IMR-90 (cell line): Measurements from ENCODE around the gene SLN. TPM values are rescaled to one million over a fixed set of nuclear protein-coding genes. Genes with fewer than 3 reads are reported as not detected.

Source experiments
- ATAC-seq: fragments of 200-7000 bp; cut with Tn5 transposase; 2 replicates; pipeline ENCODE4 v1.9.1; 2020; ENCODE audit warnings: low read depth, mild to moderate bottlenecking, moderate library complexity
- BruUV-seq: library from RNA; stranded (reverse); fragments of 400-500 nt; replicated peaks from 2 replicates; lab custom pipeline; 2021; lab: Mats Ljungman, UMichigan
- CTCF ChIA-PET: fragments of 300-600 bp; formaldehyde crosslinking; extraction: SDS; loops from one replicate; lab custom pipeline; 2021; ENCODE audit warnings: antibody characterized with exemption; lab: Yijun Ruan, JAX
- POLR2A ChIA-PET: fragments of 300-600 bp; sonication (Branson Sonifier 250); formaldehyde crosslinking; loops from one replicate; lab custom pipeline; 2022; ENCODE audit warnings: antibody characterized with exemption; ENCODE audit not compliant: unreplicated experiment; lab: Charles Lee
- DNase-seq: peaks from one replicate; pipeline ENCODE4 v3.0.0; 2013
- H2AFZ ChIP-seq: replicated peaks from 2 replicates; pipeline ENCODE3; 2013; ENCODE audit warnings: low read length, mild to moderate bottlenecking; ENCODE audit not compliant: poor library complexity
- H2AK5ac ChIP-seq: 2 replicates; pipeline ENCODE4 v1.6.1; 2013; ENCODE audit warnings: low read depth, low read length, inconsistent platforms
- H2AK9ac ChIP-seq: replicated peaks from 2 replicates; pipeline ENCODE3; 2013; ENCODE audit warnings: mild to moderate bottlenecking, low read depth, low read length, moderate library complexity; ENCODE audit not compliant: poor library complexity
- H2BK120ac ChIP-seq: 2 replicates; pipeline ENCODE4 v1.6.1; 2013; ENCODE audit warnings: low read depth, low read length, inconsistent platforms
- H2BK15ac ChIP-seq: 3 replicates; pipeline ENCODE4 v1.6.1; 2013; ENCODE audit warnings: low read depth, low read length, inconsistent platforms
- H2BK20ac ChIP-seq: 2 replicates; pipeline ENCODE4 v1.6.1; 2013; ENCODE audit warnings: low read depth, mild to moderate bottlenecking, inconsistent platforms, low read length, moderate library complexity
- H2BK5ac ChIP-seq: 2 replicates; pipeline ENCODE4 v1.6.1; 2013; ENCODE audit warnings: mild to moderate bottlenecking, low read depth, low read length, inconsistent platforms; ENCODE audit not compliant: poor library complexity, severe bottlenecking
- H3K14ac ChIP-seq: replicated peaks from 2 replicates; pipeline ENCODE4 v1.6.1; 2013; ENCODE audit warnings: low read depth, low read length, inconsistent platforms
- H3K18ac ChIP-seq: 2 replicates; pipeline ENCODE4 v1.6.1; 2013; ENCODE audit warnings: low read depth, low read length, control low read depth
- H3K23ac ChIP-seq: 2 replicates; pipeline ENCODE4 v1.6.1; 2013; ENCODE audit warnings: low read depth, low read length, inconsistent platforms
- H3K27ac ChIP-seq: 2 replicates; pipeline ENCODE4 v1.5.1; 2013; ENCODE audit warnings: mild to moderate bottlenecking, control low read depth, low read length; ENCODE audit not compliant: insufficient read depth
- H3K27me3 ChIP-seq: 2 replicates; pipeline ENCODE4 v1.6.1; 2013; ENCODE audit warnings: low read length; ENCODE audit not compliant: control insufficient read depth, insufficient read depth
- H3K36me3 ChIP-seq: 2 replicates; pipeline ENCODE4 v1.6.1; 2013; ENCODE audit warnings: low read length, mixed read lengths; ENCODE audit not compliant: control insufficient read depth, insufficient read depth
- H3K4ac ChIP-seq: 2 replicates; pipeline ENCODE4 v1.6.1; 2013; ENCODE audit warnings: low read depth, low read length, inconsistent platforms
- H3K4me1 ChIP-seq: 2 replicates; pipeline ENCODE4 v1.6.1; 2013; ENCODE audit warnings: low read length, mixed read lengths; ENCODE audit not compliant: control insufficient read depth, insufficient read depth
- H3K4me2 ChIP-seq: 2 replicates; pipeline ENCODE4 v1.6.1; 2013; ENCODE audit warnings: low read depth, mild to moderate bottlenecking, control low read depth, low read length, moderate library complexity
- H3K4me3 ChIP-seq: 2 replicates; pipeline ENCODE4 v1.5.1; 2013; ENCODE audit warnings: low read depth, mild to moderate bottlenecking, control low read depth, low read length, moderate library complexity; ENCODE audit not compliant: insufficient read depth
- H3K56ac ChIP-seq: 2 replicates; pipeline ENCODE4 v1.6.1; 2013; ENCODE audit warnings: low read length, inconsistent platforms; ENCODE audit not compliant: insufficient read depth; ENCODE audit errors: extremely low read depth
- H3K79me1 ChIP-seq, 2 experiments: 2 replicates each; pipeline ENCODE4 v1.6.1; 2013; ENCODE audit warnings: low read length in 2 of 2, inconsistent platforms in 1 of 2, low read depth in 1 of 2
- H3K9ac ChIP-seq: 2 replicates; pipeline ENCODE4 v1.6.1; 2013; ENCODE audit warnings: low read depth, low read length, control low read depth
- H3K9me1 ChIP-seq: 2 replicates; pipeline ENCODE4 v1.6.1; 2013; ENCODE audit warnings: low read length, inconsistent platforms; ENCODE audit not compliant: insufficient read depth
- H3K9me3 ChIP-seq: 2 replicates; pipeline ENCODE4 v1.6.1; 2013; ENCODE audit warnings: low read length; ENCODE audit not compliant: control insufficient read depth, insufficient read depth
- H4K20me1 ChIP-seq: 2 replicates; pipeline ENCODE4 v1.6.1; 2013; ENCODE audit warnings: low read length, inconsistent platforms; ENCODE audit not compliant: insufficient read depth
- H4K5ac ChIP-seq: 2 replicates; pipeline ENCODE4 v1.6.1; 2013; ENCODE audit warnings: mild to moderate bottlenecking, low read depth, low read length, control low read depth
- H4K8ac ChIP-seq, 2 experiments: 2 replicates each; pipeline ENCODE4 v1.6.1; 2013; ENCODE audit warnings: low read depth in 2 of 2, low read length in 2 of 2, control low read depth in 1 of 2, inconsistent platforms in 1 of 2
- H4K91ac ChIP-seq: 2 replicates; pipeline ENCODE4 v1.6.1; 2013; ENCODE audit warnings: low read depth, low read length, inconsistent platforms; ENCODE audit not compliant: insufficient read depth
- BHLHE40 ChIP-seq: fragments of 150-350 bp; IDR thresholded peaks from 2 replicates; pipeline ENCODE4 v1.6.1; 2016; ENCODE audit warnings: mild to moderate bottlenecking, low read depth, low read length
- CHD1 ChIP-seq: IDR thresholded peaks from 2 replicates; pipeline ENCODE4 v1.6.1; 2012; ENCODE audit warnings: low read depth, low read length, improper control_type of control experiment
- FOS ChIP-seq: fragments of 150-350 bp; IDR thresholded peaks from 2 replicates; pipeline ENCODE4 v1.6.1; 2016; ENCODE audit warnings: low read depth, low read length
- MAFK ChIP-seq: IDR thresholded peaks from 2 replicates; pipeline ENCODE4 v1.6.1; 2012; ENCODE audit warnings: low read depth, low read length, improper control_type of control experiment
- MXI1 ChIP-seq: IDR thresholded peaks from 2 replicates; pipeline ENCODE4 v1.6.1; 2012; ENCODE audit warnings: low read depth, mild to moderate bottlenecking, low read length, moderate library complexity, borderline replicate concordance
- NFE2L2 ChIP-seq: fragments of 150-350 bp; IDR thresholded peaks from 2 replicates; pipeline ENCODE4 v1.6.1; 2016; ENCODE audit warnings: low read depth, mild to moderate bottlenecking, low read length
- POLR2A ChIP-seq: IDR thresholded peaks from 2 replicates; pipeline ENCODE4 v1.6.1; 2012; ENCODE audit warnings: mild to moderate bottlenecking, low read depth, low read length
- RAD21 ChIP-seq: IDR thresholded peaks from 2 replicates; pipeline ENCODE4 v1.6.1; 2012; ENCODE audit warnings: low read length, improper control_type of control experiment
- RCOR1 ChIP-seq: IDR thresholded peaks from 2 replicates; pipeline ENCODE4 v1.6.1; 2012; ENCODE audit warnings: mild to moderate bottlenecking, low read length, improper control_type of control experiment; ENCODE audit not compliant: insufficient replicate concordance
- SMC3 ChIP-seq: fragments of 150-350 bp; IDR thresholded peaks from 2 replicates; pipeline ENCODE4 v1.6.1; 2016; ENCODE audit warnings: low read depth, mild to moderate bottlenecking, antibody characterized with exemption, low read length, moderate library complexity
- WGBS, 2 experiments: methylation state at CpG; one replicate each; pipeline versions ENCODE4 v1.1.5 to v1.1.7; 2013; ENCODE audit warnings: missing lambda C conversion rate in 2 of 2; ENCODE audit not compliant: insufficient read length in 1 of 2; ENCODE audit errors: extremely low coverage in 2 of 2; 5-methylcytosine and 5-hydroxymethylcytosine counted together
- dilution Hi-C: fragments of 300-500 bp; cut with HindIII; formaldehyde crosslinking; loops from one replicate; pipeline ENCODE4 v1.14.3; 2018; ENCODE audit warnings: low sequenced_read_pairs; ENCODE audit not compliant: unreplicated experiment
- in situ Hi-C: fragments of 300-500 bp; cut with MboI; formaldehyde crosslinking; loops from 3 replicates; pipeline ENCODE4 v1.14.3; 2019; ENCODE audit warnings: low sequenced_read_pairs, inconsistent platforms, mixed read lengths
- intact Hi-C: fragments of 100-400 bp; cut with micrococcal nuclease; formaldehyde crosslinking; loops from 2 replicates; pipeline ENCODE4 v1.10.0; 2022
- polyA plus RNA-seq, 3 experiments: library from polyadenylated mRNA; depleted of rRNA; stranded (reverse); fragments of >200 nt; gene quantifications; 2 replicates each; pipeline ENCODE4 v1.2.3, GENCODE V29; 2012; ENCODE audit warnings: low replicate concordance in 1 of 3
- total RNA-seq: library from RNA; depleted of rRNA; stranded (reverse); fragments of >200 nt; gene quantifications from 2 replicates; pipeline ENCODE4 v1.2.3, GENCODE V29; 2012
- TF ChIP-seq, protein P1 (sequence below): fragments of 150-350 bp; IDR thresholded peaks from 2 replicates; pipeline ENCODE4 v1.6.1; 2017; ENCODE audit warnings: mild to moderate bottlenecking, antibody characterized with exemption, low read length, low read depth
- TF ChIP-seq, protein P2 (sequence below): conservative IDR thresholded peaks from 2 replicates; pipeline ENCODE4 v1.5.1; 2012; ENCODE audit warnings: mild to moderate bottlenecking, low read depth, low read length, improper control_type of control experiment
- TF ChIP-seq, protein P3 (sequence below): fragments of 150-350 bp; IDR thresholded peaks from 2 replicates; pipeline ENCODE4 v1.6.1; 2016; ENCODE audit warnings: low read depth, mild to moderate bottlenecking, low read length, moderate library complexity, borderline replicate concordance

SLN gene
- total and polyA plus RNA-seq, 2 of the 4 experiments (the other 2 are of a cell fraction): not detected

DNA sequence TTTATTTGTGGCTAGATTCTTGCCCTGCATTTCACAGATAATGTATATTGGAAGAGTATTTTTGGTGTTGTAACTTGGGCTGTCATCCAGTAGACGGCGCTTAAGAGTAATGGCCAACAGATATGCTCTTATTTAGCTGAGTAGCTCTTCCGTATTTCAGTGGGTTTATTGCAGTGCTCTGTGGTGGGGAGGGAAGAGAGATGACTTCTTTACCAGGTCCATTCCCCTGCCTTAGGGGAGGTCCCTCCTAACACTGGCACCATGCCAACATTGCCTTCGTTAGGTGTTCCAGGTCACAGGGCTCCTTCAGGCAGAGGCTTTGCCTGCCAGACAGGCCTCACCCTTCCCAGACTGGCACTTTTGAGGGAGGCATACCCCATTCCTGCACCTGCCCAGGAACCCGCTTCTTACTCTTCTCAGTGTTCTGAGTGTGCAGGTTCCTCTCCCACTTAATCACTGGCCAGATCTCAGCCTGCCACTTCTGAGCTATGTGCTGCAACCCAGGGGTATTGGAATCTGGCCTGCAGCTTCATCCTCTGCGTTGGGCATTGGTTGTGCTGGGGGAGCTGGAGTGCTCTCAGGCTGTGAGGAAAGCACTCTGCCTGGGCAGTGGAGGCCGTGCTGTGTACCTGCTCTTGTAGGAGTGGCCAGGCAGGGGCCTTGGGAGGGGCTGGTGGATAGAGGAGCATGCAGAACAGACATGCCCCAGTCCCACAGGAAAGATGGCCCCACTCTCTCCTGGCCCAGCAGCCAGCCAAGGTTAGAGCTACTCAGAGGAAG is 29.4 kb upstream of the SLN start:
- intact Hi-C loops: loop anchor here (1.0 kb wide), 1 partner anchor 157 kb away; no protein-coding TSS in a partner anchor
- H3K9me3 ChIP-seq: no peaks in the 10 kb centered on the region
- H3K36me3 ChIP-seq: no peaks in the 10 kb centered on the region
- no peak overlapping the region for H2BK20ac ChIP-seq
- no peak overlapping the region for H2BK120ac ChIP-seq
- H4K20me1 ChIP-seq: no peaks in the 10 kb centered on the region
- no peak overlapping the region for H3K23ac ChIP-seq
- no peaks in the 10 kb centered on the region for H3K79me1 ChIP-seq
- no peak overlapping the region for H3K27ac ChIP-seq
- ATAC-seq (peak; percentile 64), DNase-seq (peak; percentile 44)
- no peaks in the 10 kb centered on the region for H3K4me1 ChIP-seq
- peaks cover 5% of the 10 kb centered on the region for H3K27me3 ChIP-seq
- H2AK5ac ChIP-seq: no peak overlapping the region
- dilution Hi-C loops: no loop called here
- H2BK5ac ChIP-seq: no peak overlapping the region
- ChIA-PET CTCF (interaction anchor here (0.6 to 1.5 kb wide), 5 partner anchors 10 to 123 kb away, joined by 3 to 10 read pairs (median 5); no protein-coding TSS in a partner anchor), POLR2A (no interaction called here)
- TF ChIP-seq NFE2L2 (no peak), MXI1 (no peak), FOS (no peak), RCOR1 (no peak), MAFK (no peak), BHLHE40 (no peak), CHD1 (no peak), SMC3 (peak; percentile 51), POLR2A (no peak), RAD21 (peak; percentile 54)
- TF ChIP-seq, protein P1, sequence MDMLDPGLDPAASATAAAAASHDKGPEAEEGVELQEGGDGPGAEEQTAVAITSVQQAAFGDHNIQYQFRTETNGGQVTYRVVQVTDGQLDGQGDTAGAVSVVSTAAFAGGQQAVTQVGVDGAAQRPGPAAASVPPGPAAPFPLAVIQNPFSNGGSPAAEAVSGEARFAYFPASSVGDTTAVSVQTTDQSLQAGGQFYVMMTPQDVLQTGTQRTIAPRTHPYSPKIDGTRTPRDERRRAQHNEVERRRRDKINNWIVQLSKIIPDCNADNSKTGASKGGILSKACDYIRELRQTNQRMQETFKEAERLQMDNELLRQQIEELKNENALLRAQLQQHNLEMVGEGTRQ: no peak
- TF ChIP-seq, protein P2, sequence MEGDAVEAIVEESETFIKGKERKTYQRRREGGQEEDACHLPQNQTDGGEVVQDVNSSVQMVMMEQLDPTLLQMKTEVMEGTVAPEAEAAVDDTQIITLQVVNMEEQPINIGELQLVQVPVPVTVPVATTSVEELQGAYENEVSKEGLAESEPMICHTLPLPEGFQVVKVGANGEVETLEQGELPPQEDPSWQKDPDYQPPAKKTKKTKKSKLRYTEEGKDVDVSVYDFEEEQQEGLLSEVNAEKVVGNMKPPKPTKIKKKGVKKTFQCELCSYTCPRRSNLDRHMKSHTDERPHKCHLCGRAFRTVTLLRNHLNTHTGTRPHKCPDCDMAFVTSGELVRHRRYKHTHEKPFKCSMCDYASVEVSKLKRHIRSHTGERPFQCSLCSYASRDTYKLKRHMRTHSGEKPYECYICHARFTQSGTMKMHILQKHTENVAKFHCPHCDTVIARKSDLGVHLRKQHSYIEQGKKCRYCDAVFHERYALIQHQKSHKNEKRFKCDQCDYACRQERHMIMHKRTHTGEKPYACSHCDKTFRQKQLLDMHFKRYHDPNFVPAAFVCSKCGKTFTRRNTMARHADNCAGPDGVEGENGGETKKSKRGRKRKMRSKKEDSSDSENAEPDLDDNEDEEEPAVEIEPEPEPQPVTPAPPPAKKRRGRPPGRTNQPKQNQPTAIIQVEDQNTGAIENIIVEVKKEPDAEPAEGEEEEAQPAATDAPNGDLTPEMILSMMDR: peak; percentile 59
- TF ChIP-seq, protein P3, sequence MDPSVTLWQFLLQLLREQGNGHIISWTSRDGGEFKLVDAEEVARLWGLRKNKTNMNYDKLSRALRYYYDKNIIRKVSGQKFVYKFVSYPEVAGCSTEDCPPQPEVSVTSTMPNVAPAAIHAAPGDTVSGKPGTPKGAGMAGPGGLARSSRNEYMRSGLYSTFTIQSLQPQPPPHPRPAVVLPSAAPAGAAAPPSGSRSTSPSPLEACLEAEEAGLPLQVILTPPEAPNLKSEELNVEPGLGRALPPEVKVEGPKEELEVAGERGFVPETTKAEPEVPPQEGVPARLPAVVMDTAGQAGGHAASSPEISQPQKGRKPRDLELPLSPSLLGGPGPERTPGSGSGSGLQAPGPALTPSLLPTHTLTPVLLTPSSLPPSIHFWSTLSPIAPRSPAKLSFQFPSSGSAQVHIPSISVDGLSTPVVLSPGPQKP: no peak
- BruUV-seq: no TSS peak
- in situ Hi-C loops: no loop called here
- H4K91ac ChIP-seq: no peak overlapping the region
- H4K5ac ChIP-seq: no peak overlapping the region
- no peaks in the 10 kb centered on the region for H3K9me1 ChIP-seq
- H2AFZ ChIP-seq: peak overlapping the region; percentile 12
- 58% methylated on average over 2 of the region's 7 CpGs; no CpG with 5 or more reads in 1 of the 2 experiments for WGBS, 2 experiments
- H3K14ac ChIP-seq: no peak overlapping the region
- H3K4me2 ChIP-seq: no peak overlapping the region
- H2BK15ac ChIP-seq: no peak overlapping the region
- H3K4ac ChIP-seq: no peak overlapping the region
- H3K56ac ChIP-seq: no peak overlapping the region
- no peak overlapping the region for H4K8ac ChIP-seq
- H2AK9ac ChIP-seq: no peak overlapping the region
- H3K18ac ChIP-seq: no peak overlapping the region
- no peak overlapping the region for H3K9ac ChIP-seq
- H3K4me3 ChIP-seq: no peak overlapping the region
